H1 (cell line): Measurements from ENCODE around the gene NR2F1-AS1.

Experiments
- ATF3 ChIP-seq: IDR thresholded peaks from 2 replicates; pipeline ENCODE4 v1.6.1; 2011; ENCODE audit warnings: low read depth, mild to moderate bottlenecking, low read length; ENCODE audit not compliant: insufficient read depth
- CREB1 ChIP-seq: IDR thresholded peaks from 2 replicates; pipeline ENCODE4 v1.6.1; 2012; ENCODE audit warnings: inconsistent platforms
- EZH2 ChIP-seq: fragments of 200-600 bp; sonication (generic); IDR thresholded peaks from 2 replicates; pipeline ENCODE4 v1.7.1; 2012; ENCODE audit warnings: low read depth, mild to moderate bottlenecking, moderate library complexity, low read length, inconsistent platforms; ENCODE audit not compliant: severe bottlenecking
- JUND ChIP-seq: IDR thresholded peaks from 2 replicates; pipeline ENCODE4 v1.6.1; 2011; ENCODE audit warnings: mild to moderate bottlenecking, improper control_type of control experiment, low read length
- POLR2AphosphoS5 ChIP-seq: IDR thresholded peaks from 2 replicates; pipeline ENCODE4 v1.6.1; 2011; ENCODE audit warnings: low read depth, low read length
- SIRT6 ChIP-seq: IDR thresholded peaks from one replicate; pipeline ENCODE4 v1.7.1; 2012; ENCODE audit warnings: low read length, inconsistent platforms
- SUZ12 ChIP-seq: fragments of 200-600 bp; sonication (generic); IDR thresholded peaks from 2 replicates; pipeline ENCODE4 v1.6.1; 2012; ENCODE audit warnings: mild to moderate bottlenecking, inconsistent platforms, low read length, moderate library complexity, mixed read lengths
- ZNF274 ChIP-seq: IDR thresholded peaks from 2 replicates; pipeline ENCODE4 v1.7.0; 2012; ENCODE audit warnings: low read length, borderline replicate concordance; ENCODE audit errors: extremely low read depth
- TF ChIP-seq, protein P1 (sequence below), 3 experiments: IDR thresholded peaks; 1 replicate in 2 of 3; 2 replicates in 1 of 3; pipeline versions ENCODE4 v1.5.1 to v1.6.1; 2011; ENCODE audit warnings: low read length in 3 of 3, mild to moderate bottlenecking in 3 of 3, inconsistent platforms in 2 of 3, low read depth in 1 of 3, moderate library complexity in 1 of 3; ENCODE audit not compliant: insufficient read depth in 1 of 3; ENCODE audit errors: control extremely low read depth in 1 of 3

DNA sequence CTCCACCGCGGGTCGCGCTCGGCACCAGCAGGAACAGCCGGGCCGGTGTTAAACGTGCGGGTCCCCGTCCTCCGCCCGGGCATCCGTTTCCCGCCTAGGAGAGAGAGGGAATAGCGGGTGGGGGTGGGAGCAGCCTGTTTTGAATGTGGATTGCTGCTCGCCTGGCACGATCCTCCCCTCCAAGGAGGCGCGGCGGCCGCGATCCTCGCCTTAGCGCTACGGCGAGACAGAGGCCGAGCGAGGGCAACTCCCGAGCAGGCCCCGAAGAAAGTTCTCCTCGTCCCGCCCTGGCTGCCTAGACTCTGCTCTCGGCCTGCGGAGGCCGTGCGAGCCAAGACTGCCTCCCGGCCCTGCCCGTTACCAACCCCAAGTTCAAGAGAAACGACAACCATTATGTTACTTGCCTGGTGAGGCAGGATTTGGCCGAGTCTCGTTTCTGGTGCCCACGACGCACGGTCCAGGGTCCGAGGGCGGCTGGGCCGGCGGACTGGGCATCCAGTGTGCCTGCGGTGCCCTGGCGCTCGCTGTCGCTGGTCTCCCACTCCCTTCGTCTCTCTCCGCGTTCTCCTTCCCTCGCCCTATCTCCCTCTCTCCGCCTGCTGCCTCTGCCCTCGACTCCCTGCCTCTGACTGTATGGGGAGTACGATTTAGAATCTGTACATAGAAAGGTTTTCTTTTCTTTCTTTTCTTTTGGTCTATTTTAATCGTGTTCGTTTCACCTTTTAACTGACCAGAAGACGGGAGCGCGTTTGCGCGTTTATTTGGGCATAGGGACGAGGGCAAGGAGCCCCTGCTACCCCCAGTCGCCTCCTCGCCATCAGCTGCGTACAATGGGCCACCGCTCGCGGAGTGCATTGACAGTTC is 724 bp downstream of the NR2F1-AS1 start:
- TF ChIP-seq SIRT6: no peak
- TF ChIP-seq, protein P1, sequence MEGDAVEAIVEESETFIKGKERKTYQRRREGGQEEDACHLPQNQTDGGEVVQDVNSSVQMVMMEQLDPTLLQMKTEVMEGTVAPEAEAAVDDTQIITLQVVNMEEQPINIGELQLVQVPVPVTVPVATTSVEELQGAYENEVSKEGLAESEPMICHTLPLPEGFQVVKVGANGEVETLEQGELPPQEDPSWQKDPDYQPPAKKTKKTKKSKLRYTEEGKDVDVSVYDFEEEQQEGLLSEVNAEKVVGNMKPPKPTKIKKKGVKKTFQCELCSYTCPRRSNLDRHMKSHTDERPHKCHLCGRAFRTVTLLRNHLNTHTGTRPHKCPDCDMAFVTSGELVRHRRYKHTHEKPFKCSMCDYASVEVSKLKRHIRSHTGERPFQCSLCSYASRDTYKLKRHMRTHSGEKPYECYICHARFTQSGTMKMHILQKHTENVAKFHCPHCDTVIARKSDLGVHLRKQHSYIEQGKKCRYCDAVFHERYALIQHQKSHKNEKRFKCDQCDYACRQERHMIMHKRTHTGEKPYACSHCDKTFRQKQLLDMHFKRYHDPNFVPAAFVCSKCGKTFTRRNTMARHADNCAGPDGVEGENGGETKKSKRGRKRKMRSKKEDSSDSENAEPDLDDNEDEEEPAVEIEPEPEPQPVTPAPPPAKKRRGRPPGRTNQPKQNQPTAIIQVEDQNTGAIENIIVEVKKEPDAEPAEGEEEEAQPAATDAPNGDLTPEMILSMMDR (IDR thresholded peaks at IDR 0.05; ENCODE audit: control extremely low read depth in 1 of 3, insufficient read depth in 1 of 3, low read depth in 1 of 3, low read length in 3 of 3): no peak
- no peak for TF ChIP-seq ZNF274
- no peak for TF ChIP-seq POLR2AphosphoS5
- peak; percentile 99 for TF ChIP-seq EZH2
- TF ChIP-seq ATF3: no peak
- peak; percentile 99 for TF ChIP-seq SUZ12
- no peak for TF ChIP-seq JUND
- TF ChIP-seq CREB1: no peak
